WERI-Rb-1 (cell line): ENCODE data around the gene TTC23.

ENCODE experiments used
- DNase-seq: peaks from one replicate; pipeline ENCODE4 v3.0.0-alpha.2; 2020
- H3K27ac ChIP-seq: fragments of 250-450 bp; sonication (Bioruptor Pico); 2 replicates; pipeline ENCODE4 v1.5.1; 2020; ENCODE audit warnings: mild to moderate bottlenecking, moderate library complexity
- H3K27me3 ChIP-seq: fragments of 250-450 bp; sonication (Bioruptor Pico); 2 replicates; pipeline ENCODE4 v1.5.1; 2021; ENCODE audit warnings: mild to moderate bottlenecking, low read depth, moderate library complexity; ENCODE audit not compliant: insufficient read depth, severe bottlenecking
- H3K36me3 ChIP-seq: fragments of 250-450 bp; sonication (Bioruptor Pico); 2 replicates; pipeline ENCODE4 v1.5.1; 2020; ENCODE audit warnings: mild to moderate bottlenecking, moderate library complexity
- H3K4me3 ChIP-seq: 2 replicates; pipeline ENCODE4 v1.5.1; 2011; ENCODE audit warnings: low read depth, mild to moderate bottlenecking, control low read depth, low read length
- H3K9me3 ChIP-seq: fragments of 250-450 bp; sonication (Bioruptor Pico); 2 replicates; pipeline ENCODE4 v1.5.1; 2021; ENCODE audit warnings: mild to moderate bottlenecking, moderate library complexity; ENCODE audit not compliant: severe bottlenecking
- TF ChIP-seq, protein P1 (sequence below): IDR thresholded peaks from 2 replicates; pipeline ENCODE4 v1.5.1; 2011; ENCODE audit warnings: low read depth, mild to moderate bottlenecking, control low read depth, inconsistent platforms, low read length

TTC23 gene

DNA sequence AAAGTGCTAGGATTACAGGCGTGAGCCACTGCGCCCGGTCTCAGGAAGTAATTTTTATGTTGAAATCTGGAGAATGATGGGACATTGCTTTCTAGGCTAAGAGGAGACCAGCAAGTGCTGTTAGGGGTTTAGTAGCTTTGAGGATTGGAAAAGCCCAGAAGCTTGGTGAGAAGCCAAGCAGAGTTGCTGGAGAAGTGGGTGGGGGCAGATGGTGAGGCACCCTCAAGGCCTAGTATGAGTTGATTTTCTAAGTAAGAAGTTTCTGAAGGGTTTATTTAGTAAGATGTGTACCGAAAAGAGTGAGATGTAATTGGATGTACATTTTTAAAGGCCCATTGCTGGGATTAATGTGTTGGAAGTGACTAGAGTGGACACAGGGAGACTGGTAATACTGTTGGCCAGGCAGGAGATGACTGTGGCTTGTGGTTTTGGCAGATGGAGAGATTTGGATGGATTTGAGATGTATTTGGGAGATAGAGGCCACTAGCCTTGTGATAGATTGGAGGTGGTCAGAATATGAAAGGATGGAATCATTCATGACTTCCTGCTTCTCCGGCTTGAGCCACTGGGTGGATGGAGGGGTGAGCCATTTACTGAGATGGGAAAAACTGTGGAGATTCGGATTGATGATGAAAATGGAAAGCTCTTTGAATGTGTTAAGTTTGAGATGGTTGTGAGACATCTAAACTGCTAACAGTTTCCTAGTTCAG is 4.2 kb upstream of the TTC23 start:
- peaks cover 8% of the 10 kb centered on the region; the same call in 1 of the 2 replicates for H3K36me3 ChIP-seq
- H3K9me3 ChIP-seq, result no peaks in the 10 kb centered on the region
- no peak overlapping the region for H3K4me3 ChIP-seq
- no peak for DNase-seq
- TF ChIP-seq, protein P1, sequence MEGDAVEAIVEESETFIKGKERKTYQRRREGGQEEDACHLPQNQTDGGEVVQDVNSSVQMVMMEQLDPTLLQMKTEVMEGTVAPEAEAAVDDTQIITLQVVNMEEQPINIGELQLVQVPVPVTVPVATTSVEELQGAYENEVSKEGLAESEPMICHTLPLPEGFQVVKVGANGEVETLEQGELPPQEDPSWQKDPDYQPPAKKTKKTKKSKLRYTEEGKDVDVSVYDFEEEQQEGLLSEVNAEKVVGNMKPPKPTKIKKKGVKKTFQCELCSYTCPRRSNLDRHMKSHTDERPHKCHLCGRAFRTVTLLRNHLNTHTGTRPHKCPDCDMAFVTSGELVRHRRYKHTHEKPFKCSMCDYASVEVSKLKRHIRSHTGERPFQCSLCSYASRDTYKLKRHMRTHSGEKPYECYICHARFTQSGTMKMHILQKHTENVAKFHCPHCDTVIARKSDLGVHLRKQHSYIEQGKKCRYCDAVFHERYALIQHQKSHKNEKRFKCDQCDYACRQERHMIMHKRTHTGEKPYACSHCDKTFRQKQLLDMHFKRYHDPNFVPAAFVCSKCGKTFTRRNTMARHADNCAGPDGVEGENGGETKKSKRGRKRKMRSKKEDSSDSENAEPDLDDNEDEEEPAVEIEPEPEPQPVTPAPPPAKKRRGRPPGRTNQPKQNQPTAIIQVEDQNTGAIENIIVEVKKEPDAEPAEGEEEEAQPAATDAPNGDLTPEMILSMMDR, result no peak
- no peaks in the 10 kb centered on the region for H3K27me3 ChIP-seq
- no peak overlapping the region for H3K27ac ChIP-seq

DNA sequence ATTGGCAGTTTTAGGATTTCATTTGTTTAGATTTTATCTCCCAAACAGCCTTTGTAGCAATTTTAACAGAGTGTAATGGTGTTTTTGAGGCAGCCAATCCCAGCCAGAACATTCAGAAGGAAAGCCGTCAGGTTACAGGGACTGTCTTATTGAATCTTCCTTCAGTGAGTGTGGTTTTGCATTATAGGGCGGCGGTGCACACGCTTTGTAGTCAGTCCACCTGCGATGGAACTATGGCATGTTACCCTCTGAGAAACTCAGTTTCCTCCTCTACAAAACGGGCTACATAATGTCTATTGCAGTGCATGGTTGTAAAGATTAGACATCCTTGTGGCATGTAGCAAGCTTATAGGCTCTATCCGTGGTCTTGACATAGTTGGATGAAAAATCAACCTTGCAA is 2.9 kb upstream of the TTC23 start:
- H3K36me3 ChIP-seq, result 0 out of 2 replicates have a peak, but pooled peaks cover 8% of the 10 kb centered on the region
- no peaks in the 10 kb centered on the region for H3K27me3 ChIP-seq
- no peaks in the 10 kb centered on the region for H3K9me3 ChIP-seq
- TF ChIP-seq, protein P1, result no peak
- H3K27ac ChIP-seq, result no peak overlapping the region
- peak overlapping the region; percentile 92 for H3K4me3 ChIP-seq
- DNase-seq, result no peak

DNA sequence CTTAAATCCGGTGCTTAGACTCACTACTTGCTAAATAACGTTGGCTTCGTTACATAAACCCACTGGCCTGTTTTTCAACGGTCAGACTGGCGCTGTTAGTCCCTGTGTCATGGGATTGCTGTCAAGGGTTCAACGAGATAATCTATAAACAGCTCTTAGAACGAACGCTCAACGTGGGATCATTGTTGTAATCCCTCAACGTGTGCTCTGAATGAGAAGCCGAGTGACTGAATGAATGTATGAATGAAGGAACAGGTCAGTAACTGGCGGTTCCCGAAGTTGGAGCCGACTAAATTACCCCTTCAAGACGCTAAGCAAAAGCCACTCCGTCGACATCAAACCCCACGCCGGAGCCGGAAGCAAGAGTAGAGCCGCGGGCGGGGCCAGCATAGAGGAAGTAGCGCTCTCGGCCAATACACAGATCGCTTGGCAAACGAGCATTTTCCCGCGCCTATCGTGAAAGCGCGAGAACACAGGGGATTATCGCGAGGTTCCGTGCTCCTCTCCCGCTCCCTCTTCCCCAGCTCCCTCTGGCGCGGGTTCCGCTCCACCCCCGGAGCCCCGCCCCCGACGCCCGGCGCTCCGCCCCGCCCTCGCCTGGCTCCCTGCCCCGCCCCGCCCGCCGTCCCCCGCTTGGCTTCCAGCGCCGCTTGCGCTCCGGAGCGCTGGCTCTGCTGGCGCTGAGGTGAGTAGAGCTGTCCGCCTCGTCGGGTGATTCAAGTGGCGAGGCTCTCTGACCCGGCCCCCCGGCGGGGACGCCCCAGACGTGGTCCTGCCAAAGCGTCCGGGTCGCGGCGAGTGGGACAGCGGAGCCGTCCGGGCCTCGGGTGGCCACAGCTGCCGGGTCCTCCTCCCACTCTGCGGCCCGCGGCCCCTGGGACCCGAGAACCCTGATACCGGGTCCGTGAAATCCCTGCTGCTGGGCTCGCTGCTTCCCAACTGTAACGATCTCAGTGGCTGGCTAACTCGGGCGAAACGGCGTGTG is 1.8 kb upstream of the TTC23 start, which contains the start of gene LRRC28:
Gene LRRC28 (plus strand): TSS at position 625 of the 985 bp plus-strand sequence. CDS start 4,477 bp downstream, outside the sequence.
- TF ChIP-seq, protein P1, result no peak
- H3K27me3 ChIP-seq, result no peaks in the 10 kb centered on the region
- peak; percentile 98 for DNase-seq
- peak within 1 kb of the TSS; percentile 87 for H3K27ac ChIP-seq
- no peaks in the 10 kb centered on the region for H3K9me3 ChIP-seq
- peak within 1 kb of the TSS; percentile 96 for H3K4me3 ChIP-seq
- H3K36me3 ChIP-seq, result 0 out of 2 replicates have a peak, but pooled peaks cover 5% of the 10 kb centered on the region

DNA sequence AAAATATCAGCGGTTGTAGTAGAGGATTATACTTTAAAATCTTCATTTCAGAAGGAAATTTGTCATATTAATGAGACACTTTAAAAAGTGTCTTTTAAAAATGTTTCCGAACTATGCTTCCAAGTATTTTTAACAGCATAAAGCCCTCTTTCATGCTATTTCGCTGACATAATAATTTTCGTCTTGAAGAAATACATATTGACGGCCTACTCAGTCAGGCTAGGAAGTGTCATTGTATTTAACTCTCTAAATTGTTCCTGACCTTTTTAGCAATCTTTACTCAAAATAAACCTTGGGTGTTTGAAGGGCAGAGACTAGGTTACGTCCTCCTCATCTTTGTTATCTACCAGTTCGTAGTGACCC is 1.1 kb upstream of the TTC23 start:
- peak overlapping the region; percentile 87 for H3K27ac ChIP-seq
- H3K36me3 ChIP-seq, result no peaks in the 10 kb centered on the region
- DNase-seq, result no peak
- TF ChIP-seq, protein P1, result no peak
- H3K27me3 ChIP-seq, result no peaks in the 10 kb centered on the region
- peak overlapping the region; percentile 96 for H3K4me3 ChIP-seq
- no peaks in the 10 kb centered on the region for H3K9me3 ChIP-seq

DNA sequence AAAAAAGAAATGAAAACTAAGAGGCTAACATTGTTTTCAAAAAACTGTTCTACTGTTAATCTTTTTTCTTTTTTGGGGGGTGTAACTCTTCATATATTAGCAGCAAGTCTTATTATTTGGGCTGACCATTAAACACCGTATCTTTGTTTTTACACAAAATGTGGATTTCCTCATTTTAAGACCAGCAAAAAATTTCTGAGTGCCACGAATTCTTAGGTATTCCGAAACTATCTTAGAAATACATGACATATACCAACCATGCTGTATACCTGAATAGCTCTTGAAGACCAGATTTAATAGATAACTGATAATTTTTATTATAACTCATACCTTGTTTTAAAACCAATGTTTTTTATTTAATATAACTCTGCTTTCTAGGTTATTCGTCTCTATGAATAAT is 620 bp upstream of the TTC23 start:
- H3K27ac ChIP-seq, result peak overlapping the region; percentile 87
- H3K27me3 ChIP-seq, result no peaks in the 10 kb centered on the region
- DNase-seq, result no peak
- TF ChIP-seq, protein P1, result no peak
- H3K36me3 ChIP-seq, result no peaks in the 10 kb centered on the region
- peak overlapping the region; percentile 96 for H3K4me3 ChIP-seq
- H3K9me3 ChIP-seq, result no peaks in the 10 kb centered on the region
